Dedifferentiated amniotic fluid mesenchymal stem cell (primary cell): ENCODE measurements around the gene CS.
"Not testable (repeated sequence)": the region's sequence is repeated elsewhere in the genome, so short reads cannot be mapped to it uniquely, and the experiment has no call there.

ENCODE experiments used
- DNase-seq: peaks from one replicate; pipeline ENCODE4 v3.0.0-alpha.2; 2016; ENCODE audit errors: extremely low spot score

The CS gene

DNA sequence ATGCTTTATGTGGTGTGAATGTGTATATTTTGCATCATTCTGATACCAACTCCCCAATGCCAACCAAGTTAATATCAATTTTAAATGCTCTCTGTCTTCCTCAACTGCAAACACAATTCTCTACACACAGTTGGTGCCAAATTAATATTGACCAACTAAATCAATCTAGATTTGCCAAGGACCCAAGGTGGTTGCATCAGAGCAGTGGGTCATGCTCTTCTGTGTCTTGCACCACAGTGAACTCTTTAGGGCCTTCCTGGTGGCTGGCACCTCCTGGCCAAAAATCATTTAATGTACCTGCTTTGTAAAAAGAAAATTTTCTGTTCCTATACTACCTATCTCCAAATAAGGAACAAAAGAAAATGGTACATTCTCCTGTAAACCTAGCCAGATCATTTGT lies 19.3 kb downstream of the CS start:
- DNase-seq: no peak

- no peak for DNase-seq
Observed at GRCh38 chr12:56278905-56279304, 21.2 kb downstream of the CS start.

DNA sequence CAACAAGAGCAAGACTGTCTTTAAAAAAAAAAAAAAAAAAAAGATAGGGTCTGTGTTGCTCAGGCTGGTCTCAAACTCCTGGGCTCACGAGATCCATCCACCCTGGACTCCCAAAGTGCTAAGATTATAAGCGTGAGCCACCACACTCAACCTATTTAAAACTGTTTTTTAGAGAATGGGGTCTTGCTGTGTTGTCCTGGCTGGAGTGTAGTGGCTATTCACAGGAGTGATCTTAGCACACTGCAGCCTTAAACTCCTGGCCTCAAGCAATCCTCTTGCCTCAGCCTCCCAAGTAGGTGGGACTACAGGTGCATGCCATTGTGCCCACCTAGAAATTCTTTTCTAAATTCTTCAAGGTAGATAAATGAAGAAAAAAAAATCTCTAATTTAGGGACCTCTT lies 25.8 kb downstream of the CS start:
- DNase-seq: no peak

DNA sequence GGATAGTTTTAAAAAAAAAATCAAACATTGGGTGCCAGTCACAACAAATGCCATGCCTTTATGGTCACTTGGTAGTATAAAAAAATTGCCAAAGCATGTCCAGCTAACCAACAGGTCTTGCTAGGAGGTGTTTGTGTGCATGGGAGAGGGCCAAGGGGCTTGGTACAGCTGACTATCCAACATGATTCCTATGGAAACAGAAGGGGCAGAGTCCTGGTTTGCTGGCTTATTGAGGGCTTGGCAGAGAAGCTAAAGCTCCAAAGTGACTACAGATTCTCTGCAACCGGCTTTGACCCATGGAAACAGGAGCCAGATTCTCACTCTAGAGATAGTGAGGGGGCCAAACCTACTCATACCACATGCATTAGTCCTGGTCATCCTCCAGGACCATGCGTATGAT lies 27.7 kb downstream of the CS start:
- DNase-seq: not testable (repeated sequence)

GRCh38 chr12:56271031-56271430 lies 29.1 kb downstream of the CS start:
- DNase-seq: no peak

DNA sequence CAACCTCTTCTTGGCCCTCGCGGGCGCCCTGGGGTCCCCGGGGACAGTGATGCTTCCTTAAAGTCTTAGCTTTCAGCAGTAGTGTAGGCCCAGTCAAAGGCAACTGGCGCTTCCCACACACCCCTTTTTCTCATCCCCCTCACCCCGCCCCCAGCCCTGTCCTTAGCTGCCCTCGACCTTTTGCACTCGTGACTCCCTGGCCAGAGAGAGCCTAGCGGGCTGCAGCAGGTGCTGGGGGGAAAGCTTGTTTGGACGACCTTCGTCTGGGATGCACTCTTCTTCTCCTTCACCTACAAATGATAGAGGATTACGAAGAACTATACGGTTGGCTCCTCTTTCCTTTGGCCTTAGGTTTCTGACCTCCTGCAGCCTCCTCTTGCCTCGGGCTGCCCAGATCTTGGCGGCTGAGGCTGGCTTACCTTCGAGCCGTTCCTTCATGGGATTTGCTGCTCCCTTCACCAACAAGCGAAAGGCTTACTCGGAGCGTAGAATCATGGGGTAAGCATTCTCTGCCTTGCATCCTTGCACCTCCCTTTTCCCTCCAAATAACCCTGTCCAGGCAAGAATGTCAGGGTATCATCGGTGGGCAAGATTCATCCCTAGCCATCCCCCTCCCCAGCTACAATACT lies 32.6 kb downstream of the CS start:
- DNase-seq: no peak

- DNase-seq: peak; percentile 83
Observed at GRCh38 chr12:56266693-56267442, 33.3 kb downstream of the CS start, which contains the start of gene COQ10A. TSS of gene COQ10A (plus strand) at chr12:56266942. CDS start at chr12:56267119, 177 bp downstream.

- not testable (repeated sequence) for DNase-seq
Observed at GRCh38 chr12:56266068-56266692, 34.0 kb downstream of the CS start.

DNA sequence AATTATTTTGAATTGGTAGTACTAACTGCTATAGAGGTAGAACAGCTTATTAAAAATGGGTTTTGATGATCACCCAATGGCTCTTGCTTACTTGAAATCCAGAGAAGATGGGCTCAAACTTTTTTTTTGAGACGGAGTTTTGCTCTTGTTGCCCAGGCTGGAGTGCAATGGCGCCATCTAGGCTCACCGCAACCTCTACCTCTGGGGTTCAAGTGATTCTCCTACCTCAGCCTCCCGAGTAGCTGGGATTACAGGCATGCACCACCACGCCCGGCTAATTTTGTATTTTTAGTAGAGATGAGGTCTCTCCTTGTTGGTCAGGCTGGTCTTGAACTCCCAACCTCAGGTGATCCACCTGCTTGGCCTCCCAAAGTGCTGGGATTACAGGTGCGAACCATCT lies 37.2 kb downstream of the CS start:
- not testable (repeated sequence) for DNase-seq

DNA sequence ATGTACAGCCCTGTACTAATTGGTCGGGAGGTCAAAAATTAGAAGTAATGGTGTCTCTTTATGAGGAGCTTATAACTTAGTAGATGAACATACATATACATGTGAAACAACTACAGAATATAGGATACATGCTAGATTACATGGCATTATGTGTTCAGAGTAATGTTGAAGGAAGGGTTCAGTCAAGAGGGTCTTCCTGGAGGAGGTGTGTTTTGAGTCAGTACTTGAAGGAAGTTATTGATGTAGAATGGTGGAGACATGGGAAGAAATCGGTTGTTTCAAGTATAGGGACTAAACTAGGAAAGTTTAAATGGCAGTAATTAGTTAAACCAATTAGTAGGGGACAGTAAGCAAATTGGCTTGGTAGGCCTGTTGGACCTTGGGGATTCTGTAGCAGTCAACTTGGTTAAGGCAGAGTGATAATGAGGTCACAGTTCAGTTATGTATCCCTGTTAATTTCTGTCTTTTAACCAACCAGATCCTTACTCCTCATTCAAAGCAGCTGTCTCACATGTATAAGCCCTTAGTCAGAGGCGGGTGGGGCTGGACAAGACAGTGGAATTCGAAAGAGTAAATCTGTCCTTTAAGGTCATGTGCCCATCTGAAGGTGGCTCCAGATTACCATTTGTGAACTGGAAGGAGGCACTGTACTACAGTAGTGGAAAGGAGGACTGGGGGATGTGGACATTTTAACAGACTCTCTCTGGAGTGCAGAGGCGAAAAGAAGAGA lies 38.5 kb downstream of the CS start:
- DNase-seq: peak; percentile 57

GRCh38 chr12:56260921-56261320 lies 39.2 kb downstream of the CS start:
- DNase-seq: no peak

GRCh38 chr12:56260380-56260779 lies 39.8 kb downstream of the CS start:
- DNase-seq: no peak

DNA sequence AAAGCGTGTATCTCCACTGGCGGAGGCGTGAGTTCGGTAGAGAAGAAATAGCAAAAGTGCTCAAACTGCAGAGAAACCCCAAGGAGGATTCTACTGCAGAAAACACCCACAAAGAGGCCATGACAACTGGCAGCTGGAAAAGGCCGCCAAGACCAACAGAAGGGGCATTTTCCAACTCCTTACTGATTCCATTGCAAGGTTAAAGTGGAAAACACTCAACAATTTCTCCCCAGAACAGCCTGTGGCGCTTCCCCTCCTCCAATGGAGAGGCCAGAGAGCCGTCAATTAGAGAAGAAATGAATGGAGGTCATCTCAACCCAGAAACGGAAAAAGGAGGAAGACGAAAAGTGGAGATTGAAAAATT lies 41.3 kb downstream of the CS start:
- DNase-seq: no peak

GRCh38 chr12:56258068-56258819 lies 41.9 kb downstream of the CS start, which contains the start of gene ANKRD52:
TSS of gene ANKRD52 (minus strand) at chr12:56258384. CDS start at chr12:56258269, 115 bp downstream.
- DNase-seq: peak; percentile 59

GRCh38 chr12:56257491-56258067 lies 42.6 kb downstream of the CS start:
- DNase-seq: no peak

- no peak for DNase-seq
Observed at GRCh38 chr12:56257071-56257470, 43.1 kb downstream of the CS start.

- no peak for DNase-seq
Observed at GRCh38 chr12:56256326-56256960, 43.7 kb downstream of the CS start.

DNA sequence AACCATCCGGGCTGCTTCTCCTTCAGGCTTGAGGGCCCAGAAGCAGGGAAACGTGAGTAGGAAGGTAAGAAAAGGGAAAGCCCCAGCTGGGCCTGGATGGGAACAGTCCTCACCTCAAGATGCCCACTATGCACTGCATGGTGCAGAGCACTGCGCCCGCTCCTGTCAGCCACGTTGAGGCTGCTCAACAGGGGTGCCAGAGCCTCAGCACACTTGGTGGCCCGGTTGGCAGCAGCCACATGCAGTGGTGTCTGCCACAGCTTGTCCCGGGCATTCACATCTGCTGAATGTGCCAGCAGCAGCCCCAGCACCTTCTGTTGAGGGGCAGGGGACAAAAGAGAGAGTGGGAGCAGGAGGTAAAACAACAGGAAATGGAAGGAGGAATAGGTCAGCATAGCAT lies 44.5 kb downstream of the CS start:
- DNase-seq: no peak

DNA sequence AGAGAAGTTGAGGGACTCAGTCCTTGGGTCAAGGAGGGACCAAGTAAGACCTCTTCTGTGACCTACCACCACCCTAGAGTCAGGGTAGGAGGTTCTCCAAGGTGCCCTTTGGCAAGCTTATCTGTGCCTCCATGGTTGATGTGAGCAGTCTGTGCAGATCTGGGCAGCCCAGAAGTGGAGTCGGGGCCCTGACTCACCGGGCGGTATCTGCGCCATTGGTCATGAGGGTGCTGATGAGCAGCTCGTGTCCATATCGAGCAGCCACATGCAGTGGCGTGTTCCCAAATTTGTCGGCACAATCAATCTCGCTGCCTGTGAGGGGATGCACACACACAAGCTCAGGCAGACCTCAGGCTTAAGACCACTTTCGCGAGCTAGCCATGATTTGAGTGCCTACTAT lies 47.0 kb downstream of the CS start:
- DNase-seq: no peak

- DNase-seq: no peak
Observed at GRCh38 chr12:56252649-56253048, 47.5 kb downstream of the CS start.

- no peak for DNase-seq
Observed at GRCh38 chr12:56248711-56249110, 51.4 kb downstream of the CS start.
